Measurements from ENCODE around the gene ZNF232.
"Not testable (repeated sequence)": the region's sequence is repeated elsewhere in the genome, so short reads cannot be mapped to it uniquely, and the experiment has no call there.

The ZNF232 gene

DNA sequence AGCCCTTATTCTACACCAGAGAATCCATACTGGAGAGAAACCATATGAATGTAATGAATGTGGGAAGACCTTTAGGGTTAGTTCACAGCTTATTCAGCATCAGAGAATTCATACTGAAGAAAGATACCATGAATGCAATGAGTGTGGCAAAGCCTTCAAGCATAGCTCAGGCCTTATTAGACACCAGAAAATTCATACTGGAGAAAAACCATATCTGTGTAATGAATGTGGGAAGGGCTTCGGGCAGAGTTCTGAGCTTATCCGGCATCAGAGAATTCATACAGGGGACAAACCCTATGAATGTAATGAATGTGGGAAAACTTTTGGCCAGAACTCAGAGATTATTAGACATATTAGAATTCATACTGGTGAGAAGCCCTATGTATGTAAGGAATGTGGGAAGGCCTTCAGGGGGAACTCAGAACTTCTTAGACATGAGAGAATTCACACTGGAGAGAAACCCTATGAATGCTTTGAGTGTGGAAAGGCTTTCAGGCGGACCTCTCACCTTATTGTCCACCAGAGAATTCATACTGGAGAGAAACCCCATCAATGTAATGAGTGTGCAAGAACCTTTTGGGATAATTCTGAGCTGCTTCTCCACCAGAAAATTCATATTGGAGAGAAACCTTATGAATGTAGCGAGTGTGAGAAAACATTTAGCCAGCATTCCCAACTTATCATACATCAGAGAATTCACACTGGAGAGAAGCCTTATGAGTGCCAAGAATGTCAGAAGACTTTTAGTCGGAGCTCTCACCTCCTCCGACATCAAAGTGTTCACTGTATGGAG is 19.3 kb downstream of the ZNF232 start:
- no peak for DNase-seq

DNA sequence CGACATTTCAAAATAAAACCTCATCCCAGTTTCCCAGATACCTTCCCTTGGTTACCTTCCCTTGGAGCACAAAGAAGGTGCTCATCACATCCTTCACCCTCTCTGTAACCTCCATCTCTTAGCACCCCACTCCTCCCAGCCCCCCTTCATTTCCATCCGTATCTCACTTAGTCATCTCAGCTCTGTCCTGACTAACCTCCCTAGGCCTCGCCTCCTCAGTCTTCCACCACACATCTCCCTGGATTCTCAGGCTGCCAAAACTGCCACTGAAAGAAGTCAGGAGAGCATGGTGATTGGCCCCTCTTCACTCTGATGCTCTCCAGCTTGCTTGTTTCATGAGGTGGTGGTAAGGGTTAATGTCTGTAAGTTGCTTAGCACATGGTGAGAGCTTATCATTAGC is 31.1 kb downstream of the ZNF232 start:
- no peak for DNase-seq

DNA sequence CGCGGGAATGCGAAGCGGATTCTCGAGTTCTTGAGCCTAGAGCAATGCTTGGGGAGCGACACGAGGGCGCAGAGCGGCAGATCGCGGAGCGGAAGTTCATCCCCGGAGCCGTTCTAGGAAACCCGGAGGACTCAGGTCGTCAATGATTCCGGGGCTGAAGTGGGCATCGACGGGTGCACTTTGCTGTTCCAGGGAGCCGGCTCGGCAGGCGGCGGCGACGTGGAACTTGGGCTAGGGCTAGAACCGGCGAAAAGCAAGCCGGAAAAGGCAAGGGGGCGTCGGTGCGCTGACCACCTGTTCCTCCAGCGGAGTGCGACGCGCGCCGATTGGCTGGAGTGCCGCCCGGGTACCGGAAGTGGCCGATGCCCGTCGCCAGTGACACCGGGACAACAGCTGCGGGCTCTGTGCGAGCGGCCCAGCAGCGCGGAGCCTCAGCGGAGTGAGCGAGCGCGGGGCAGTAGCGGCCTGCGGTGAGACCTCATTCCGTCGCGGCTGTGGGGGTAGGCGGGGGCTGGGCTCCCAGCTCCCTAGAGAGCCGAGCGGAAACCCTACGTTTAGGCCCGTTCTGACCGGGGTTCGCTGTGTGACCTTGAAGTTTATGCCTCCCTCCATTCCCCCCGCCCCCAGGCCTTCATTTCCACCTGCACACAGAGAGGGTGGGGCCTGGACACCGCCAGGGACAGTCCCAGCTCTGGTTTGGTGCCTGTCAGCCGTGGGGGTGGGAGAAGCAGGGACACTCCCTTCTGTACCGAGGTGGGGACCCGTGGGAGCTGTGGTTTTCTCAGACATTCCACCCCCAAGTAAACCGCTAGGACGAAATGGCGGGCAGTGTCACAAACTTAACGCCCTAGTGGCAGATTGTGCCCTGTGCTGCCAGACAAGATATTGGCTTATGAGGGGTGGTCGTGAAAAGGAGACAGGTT is 33.3 kb downstream of the ZNF232 start, which contains the start of gene ZFP3:
Gene ZFP3, plus strand, starts transcription at position 362 of the 923 bp plus-strand sequence. CDS start 13,038 bp downstream, outside the sequence.
- DNase-seq = peak; percentile 72 to 80

DNA sequence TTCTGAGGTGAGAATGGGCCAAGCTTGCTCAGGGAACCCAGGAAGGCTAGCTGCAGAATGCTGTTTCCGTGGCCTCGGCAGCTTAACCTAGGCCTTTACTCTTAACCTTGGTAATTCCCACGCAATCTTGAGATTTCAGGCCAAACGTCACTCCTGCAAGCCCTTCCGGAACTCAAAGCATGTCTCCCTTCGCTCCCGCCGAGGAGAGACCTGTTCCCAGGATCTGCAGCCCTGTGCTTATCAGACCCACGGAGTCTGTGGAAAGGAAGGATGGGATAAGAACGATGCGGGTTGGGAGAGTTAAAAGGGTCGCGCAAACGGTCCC is 33.9 kb downstream of the ZNF232 start:
- no peak for DNase-seq

DNA sequence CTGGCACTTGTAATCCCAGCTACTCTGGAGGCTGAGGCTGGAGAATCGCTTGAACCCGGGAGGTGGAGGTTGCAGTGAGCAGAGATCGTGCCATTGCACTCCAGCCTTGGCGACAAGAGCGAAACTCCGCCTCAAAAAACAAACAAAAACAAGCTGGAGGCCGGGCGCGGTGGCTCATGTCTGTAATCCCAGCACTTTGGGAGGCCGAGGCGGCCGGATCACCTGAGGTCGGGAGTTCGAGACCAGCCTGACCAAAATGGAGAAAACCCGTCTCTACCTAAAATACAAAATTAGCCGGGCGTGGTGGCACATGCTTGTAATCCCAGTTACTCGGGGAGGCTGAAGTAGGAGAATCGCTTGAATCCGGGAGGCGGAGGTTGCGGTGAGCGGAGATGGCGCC is 34.4 kb downstream of the ZNF232 start:
- DNase-seq = not testable (repeated sequence)

DNA sequence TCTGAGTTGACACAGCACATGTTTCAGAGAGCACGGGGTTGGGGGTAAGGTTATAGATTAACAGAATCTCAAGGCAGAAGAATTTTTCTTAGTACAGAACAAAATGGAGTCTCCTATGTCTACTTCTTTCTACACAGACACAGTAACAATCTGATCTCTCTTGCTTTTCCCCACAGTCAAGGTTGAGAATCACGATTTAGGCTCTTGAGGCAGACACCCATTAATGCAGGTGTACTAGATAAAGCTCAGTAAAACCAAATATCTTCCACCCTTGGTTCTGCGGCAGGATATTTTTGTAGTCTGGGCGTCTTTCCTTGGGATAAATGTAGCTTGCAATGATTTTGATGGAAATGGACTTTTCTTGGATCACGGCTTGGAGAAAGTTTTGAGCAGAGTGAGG is 36.2 kb downstream of the ZNF232 start:
- not testable (repeated sequence) for DNase-seq

DNA sequence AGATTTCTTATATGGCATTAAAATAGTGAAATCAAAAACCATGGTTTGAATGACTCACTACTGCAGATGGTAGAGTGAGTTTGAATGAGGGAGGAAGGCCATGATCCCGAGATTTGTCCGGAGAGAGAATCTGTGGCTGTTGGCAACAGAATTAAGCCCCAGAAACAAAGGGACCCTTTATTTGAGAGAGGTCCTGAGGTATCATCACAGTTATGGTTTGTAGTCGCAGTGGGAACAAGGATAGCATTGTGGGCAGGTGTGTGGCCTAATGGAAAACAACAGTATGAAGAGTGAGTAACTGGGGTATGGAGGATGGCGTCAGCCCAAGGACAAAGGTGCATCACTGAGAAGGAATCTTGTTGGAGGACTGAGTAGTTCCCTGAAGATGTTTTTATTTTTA is 42.0 kb downstream of the ZNF232 start:
- DNase-seq = no peak

DNA sequence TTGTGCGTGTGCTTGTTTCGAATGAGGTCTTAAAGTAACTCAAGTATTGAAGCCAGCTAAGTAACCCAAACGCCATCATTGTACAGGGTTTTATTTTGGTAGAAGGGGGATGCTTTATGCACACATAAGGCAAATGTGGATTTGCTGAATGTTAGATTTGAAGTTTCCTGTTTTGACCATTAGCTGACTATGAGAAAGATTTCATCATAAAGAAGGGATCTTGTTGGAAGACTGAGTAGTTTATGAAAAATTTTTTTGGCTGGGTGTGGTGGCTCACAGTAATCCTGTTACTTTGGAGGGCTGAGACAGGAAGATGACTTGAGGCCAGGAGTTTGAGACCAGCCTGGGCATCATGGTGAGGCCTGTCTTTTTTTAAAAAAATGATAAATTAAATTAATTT is 43.4 kb downstream of the ZNF232 start:
- DNase-seq = no peak

DNA sequence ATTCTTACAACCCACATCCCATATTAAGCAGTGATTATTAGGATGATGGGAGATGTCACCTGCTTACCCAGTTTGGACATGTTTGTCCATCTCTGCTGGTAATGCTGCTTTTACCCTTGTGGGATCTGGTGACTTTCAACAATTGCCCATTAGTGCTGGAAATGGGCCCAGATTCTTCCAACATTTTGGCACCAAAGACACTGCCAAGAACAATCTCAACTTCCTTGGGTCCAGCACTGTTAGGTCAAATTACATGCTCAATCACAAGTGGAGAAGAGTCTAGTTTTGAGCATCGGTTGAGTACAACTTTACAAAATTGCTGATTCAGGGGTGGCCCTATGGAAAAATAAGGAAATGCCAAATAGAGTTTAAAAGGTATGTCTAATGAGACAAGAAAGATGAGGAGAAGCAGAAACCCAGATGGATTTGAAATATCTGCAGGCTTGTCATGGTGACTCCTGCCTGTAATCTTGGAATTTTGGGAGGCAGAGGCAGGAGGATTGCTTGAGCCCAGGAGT is 46.4 kb downstream of the ZNF232 start:
- DNase-seq = no peak
